ENCODE results near the gene MACROD2.

DNA sequence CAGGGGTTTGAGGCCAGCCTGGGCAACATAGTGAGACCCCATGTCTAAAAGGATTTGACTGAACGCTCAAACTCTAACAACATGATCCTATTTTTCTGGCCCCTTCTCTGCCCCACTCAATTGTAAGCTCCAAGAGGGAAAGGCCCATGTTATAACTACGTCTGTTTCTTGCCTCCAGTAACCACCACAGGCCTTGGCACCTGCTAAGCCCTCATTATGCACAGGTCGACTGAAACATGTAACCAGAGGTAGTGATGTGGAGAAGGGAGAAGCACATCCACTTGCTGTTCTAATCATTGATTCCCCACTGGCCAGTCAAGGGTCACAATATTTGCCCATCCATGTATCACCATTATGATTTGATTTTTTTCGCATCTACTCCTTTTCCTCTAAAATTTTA is 2102.5 kb downstream of the MACROD2 start:
- TF ChIP-seq CTCF (IDR thresholded peaks at IDR 0.05; ENCODE audit: poor library complexity, severe bottlenecking) (no peak), POLR2AphosphoS5 (IDR thresholded peaks at IDR 0.05) (no peak), TAF1 (IDR thresholded peaks at IDR 0.05; ENCODE audit: low read depth) (no peak)
